GM21390 (cell line): Measurements from ENCODE around the gene RBMS1.

Source experiments
- ATAC-seq: cut with Tn5 transposase; IDR thresholded peaks from one replicate; pipeline ENCODE4 v1.9.1; 2021; ENCODE audit not compliant: unreplicated experiment

Gene RBMS1

DNA sequence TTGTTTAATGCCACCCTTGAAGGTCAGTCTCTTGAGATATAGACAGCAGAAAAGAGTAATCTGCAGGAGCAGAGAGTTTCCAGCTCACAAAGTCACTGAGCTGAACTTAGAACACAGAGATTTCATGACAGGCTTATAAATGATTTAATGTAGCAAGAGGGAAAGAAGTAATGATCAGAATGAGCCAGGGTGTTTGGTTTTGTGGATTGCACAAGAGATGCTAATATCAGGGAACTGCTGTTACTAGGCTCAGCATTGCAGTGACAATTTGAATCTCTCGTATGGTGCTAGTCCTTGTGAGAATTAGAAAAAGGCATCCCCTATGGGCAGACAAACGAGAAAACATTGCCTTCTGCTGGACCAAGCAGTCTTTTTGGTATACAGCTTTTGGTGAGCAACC is 231.9 kb downstream of the RBMS1 start:
- ATAC-seq = no peak

DNA sequence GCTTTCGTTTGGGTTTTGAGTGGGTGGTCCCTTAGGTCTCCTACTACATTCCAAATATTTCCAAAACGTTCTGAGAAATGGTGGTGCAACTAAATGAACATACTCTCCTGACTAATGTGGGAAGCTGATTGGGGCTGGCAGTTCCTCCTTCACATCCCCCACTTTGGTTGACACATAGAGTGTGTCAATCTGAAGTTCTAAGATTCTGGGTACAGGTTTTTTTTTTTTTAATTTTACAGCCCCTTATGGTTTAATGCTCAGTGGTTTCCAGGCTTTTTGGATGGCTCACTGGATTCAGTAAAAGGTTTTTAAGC is 235.2 kb downstream of the RBMS1 start:
- ATAC-seq = no peak

DNA sequence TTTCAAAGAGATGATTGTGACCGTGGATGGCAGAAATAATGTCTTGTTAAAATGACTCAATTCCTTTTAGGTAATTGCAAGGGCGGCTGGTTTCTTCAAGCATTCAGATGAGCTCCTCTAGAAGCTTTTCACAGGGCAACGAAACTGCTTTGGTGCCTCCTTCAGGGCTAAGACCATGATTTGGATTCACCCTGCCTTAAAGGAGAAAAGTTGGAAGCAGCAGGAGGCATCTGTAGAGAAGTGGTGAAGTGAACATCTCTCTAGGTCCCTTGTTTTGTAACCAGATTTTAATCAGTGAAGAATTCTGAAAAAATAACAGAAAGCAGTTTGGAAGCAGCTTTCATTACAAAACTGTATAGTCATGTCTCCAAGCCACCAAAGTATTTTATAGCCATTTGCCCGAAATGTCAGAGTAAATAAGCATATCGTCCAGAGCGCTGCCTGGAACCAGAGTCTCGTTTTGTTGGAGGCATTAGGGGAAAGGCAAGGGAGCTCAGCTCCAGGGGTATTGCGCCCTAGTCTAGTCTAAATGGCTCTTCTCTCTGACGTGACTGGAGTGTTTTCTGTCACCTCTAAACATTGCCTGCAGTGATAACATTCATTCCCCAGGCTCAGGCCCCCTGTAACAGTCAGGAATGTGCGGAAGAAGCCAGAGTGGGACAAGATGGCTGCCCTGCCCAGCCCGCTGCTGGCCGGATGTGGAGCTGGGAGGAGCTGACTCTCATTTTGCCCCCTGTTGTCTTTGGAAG is 235.7 kb downstream of the RBMS1 start:
- ATAC-seq = no peak

DNA sequence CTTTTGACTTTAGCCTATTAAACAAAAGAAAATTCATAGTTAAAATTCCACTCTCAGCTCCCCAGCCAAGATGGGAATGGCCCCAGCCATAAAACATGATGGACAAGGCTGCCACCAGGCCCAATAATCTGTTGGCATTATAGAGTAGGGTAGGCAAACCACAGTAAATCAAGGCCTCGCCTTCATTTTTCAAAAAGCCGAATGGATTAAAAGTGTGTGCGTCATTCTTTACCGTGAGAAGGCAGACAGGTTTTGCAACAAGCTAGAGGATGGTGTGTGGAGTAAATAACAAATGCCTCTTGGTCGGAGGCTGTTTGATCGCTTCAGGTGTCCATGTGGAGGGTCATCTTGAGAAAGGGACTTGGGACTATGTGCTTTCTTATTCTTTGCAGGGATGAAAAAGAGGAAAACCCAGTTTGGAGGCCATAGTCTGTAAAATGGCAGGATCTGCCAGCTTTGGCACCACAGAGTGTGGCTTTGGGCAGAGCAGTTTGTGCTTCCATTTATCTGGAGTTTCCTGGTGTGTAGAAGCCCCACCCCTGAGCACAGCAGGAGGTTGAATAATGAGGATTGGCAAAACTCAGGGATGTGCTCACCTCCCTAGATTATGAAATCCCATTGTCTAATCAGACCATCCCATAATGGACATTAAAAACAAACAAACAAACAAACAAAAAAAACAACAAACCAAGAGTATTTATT is 236.4 kb downstream of the RBMS1 start:
- ATAC-seq = no peak

DNA sequence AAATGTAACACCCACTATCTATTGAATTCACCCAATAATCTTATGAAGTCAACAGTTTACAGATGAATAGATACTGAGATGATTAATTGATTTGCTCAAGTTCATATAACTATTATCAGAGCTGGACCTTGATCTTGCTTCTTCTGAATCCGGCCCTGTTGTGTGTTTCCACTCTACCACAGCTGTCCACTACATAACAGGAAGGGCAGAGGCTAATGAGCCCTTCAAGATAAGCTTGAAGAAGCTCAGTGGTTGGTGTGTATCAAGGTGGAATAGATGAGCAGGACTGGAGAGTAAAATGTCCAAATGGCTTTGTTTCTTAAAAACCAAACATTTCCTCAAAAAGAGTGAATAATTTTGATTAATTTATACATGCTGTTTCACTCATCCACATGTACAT is 237.1 kb downstream of the RBMS1 start:
- no peak for ATAC-seq

DNA sequence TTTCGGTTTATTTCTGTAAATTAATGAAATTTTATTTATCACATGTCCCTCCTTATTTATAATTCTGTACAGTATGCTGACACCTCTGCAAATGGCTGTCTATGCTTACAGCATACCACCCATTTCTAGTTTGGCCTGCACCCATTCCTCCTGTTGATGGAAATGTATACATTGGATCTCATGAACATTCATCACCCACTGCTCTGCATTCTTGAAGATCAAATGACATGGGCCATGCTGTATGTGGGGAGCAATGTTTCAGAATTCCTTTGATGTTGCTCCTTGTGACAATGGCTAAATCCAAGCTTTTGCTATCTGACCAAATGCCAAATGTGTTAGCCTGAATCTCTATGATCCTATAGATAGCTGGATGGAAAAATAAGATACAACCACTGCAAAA is 238.2 kb downstream of the RBMS1 start:
- ATAC-seq = no peak

DNA sequence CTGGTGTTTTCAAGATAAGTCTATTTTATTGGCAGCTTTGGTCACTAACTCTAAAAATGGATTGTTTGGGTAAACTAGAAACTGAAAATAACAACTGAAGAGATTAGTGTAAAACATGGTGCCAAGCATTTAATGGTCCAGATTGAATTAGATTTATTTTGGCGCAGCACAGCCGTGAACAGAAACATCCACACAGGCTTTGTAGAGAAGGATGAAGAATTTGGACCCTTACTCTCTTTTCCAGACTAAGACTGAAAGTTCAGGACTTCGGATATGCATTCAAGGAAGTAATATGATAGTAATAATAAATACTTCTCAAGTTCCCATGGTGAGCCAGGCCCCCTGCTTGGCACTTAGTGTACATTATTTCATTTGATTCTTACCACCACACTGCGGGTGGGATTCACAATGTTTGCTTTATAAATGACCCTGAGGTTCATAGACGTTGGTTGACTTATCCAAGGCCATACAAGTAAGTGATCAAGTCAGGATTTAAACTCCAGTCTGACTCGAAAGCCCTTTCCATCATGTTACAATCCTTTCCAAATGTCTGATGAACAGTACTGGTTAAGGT is 239.3 kb downstream of the RBMS1 start:
- ATAC-seq = no peak

DNA sequence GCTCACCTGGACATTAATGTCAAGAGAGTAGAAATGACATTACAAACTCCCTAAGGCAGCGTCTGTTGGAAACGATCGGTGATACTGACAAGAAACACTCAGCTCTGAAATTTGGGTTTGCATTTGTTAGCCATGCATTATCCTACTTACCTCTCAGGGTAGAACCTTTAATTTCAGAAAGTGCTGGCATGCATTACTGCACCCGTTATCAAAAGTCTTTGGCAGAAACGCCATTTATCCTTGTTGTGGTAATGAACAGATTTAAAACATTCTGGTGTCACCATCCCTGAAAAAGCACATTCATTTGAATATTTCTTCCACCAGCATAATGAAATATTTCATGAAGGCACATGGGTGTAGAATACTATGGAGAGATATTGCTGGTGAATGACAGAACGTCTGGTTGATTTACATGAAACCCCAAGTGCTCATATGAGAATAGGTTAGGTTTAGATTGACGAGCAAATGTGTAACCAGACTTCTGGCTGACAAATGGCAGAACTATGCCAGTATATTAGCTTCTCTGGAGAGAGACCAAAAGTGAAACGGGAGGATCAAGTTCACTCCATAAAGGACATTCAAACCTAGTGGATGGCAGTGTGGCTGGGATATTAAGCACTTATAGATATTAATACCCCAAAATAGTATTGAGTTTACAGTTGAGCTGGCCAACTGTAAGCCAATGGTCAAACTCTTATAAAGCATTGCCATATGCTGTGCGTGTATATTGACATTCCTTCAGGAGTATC is 240.0 kb downstream of the RBMS1 start:
- ATAC-seq = no peak

DNA sequence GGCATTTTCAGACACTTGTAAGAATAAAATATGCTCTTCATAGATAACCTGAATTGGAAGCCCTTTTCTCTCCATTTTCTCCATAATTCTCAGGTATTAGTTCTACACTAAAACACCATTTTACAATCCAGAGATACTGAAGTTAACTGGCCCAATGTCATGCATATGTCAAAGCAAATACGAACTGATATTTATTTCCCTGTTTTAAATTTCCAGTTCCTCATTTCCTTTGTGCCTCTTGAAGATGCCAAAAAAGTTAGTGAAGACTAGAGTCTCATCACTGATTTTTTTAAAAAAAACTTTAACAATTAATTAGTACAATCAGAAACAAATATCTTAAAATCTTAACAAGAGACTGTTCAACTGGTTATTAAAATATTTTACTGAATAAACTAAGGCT is 240.7 kb downstream of the RBMS1 start:
- no peak for ATAC-seq

DNA sequence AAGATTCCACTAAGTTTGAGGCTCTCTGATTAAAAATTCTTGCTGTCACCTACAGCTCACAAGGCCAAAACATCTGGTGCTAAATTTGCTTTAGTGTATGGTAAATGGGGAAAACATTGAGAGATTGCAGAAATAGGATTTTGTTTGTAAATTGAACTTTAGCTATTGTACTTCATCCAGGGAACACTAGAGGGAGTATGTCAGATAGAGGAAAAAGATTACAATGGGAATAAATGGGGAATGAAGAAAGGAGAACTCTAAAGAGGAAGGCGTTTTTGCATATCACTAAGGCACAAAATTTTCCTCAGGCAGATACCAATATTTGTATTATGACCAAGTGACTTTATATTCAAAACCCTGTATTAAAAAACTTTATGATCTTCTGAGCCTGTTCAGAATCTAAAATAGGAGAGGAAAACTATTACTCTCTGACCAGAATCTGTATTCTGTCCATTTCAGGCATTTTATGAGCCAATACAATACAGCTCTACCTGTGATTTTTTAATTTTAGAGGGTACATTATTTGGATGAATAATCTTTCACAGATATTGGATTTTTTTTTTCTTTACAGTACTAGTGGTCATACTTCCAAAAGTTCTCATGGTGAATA is 241.2 kb downstream of the RBMS1 start:
- no peak for ATAC-seq

DNA sequence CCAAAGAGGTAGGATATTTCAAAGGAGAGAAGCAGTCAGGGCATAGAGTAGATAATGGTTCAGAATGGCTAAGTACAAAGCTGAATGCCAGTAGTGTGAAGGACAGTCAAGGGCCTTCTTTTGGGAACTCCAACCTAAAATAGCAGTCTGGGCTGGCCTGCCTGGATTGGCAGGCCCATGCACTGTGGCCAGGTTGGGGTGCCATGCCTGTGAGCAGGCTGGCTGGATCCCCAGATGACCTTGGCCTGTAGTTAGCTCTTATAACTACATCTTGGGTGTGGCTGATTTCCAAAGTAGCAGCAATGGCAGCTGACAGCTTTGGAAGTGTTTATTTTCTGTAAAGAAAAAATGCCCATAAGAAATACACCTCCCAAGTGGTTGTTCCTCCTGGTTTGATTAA is 242.0 kb downstream of the RBMS1 start:
- no peak for ATAC-seq

DNA sequence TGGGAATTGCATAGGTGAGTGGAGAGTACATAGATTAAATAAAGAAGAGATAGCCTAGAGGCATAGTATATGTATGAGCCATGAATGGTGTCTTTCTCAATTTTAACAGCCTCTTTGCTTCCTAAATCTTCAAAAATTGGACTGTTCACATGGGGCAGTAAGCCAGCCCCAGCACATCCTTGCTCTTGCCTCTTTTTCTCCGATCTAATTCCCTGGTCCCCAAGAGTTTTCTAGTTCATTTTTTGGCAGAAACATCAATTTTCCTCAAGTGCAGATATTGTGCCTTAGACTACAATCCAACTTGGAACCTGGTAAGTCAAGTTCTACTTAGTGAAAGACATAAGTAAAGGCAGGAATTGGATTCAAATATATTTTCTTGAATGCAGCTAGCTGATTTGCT is 243.7 kb downstream of the RBMS1 start:
- ATAC-seq = no peak

DNA sequence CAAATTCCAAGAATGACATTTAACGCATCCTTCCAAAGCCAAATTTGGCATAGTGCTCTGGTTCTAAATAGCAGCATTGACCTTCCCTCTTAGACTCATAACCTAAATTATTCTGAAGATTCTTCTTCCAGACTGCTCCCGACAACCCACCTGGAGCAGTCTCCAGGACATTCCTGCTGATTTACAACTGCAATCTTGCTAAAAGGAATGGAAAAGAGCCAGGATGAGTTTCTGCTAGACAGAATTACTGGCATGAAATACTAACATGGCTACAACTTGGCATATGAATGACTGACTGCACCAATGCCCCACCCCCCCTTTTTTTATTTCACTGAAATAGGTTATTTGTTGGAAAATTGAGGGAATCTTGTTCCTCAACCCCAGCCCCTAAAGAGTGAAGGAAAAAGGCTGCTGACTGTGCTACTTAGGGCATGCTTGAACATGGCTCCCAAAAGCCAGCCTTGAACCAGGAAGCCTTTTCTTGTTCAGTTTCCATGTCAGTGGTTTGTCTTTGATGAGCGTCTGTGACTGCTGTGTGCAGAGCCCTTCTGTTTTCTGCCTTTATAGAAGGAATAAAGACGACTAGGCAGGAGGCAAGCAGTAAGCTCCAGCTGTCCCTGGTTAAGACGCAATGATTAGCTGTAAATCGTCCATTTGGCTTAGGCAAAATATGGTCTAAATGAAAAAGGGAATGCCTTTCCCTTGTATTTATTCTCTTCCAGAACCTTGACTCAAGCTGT is 246.1 kb downstream of the RBMS1 start:
- no peak for ATAC-seq

DNA sequence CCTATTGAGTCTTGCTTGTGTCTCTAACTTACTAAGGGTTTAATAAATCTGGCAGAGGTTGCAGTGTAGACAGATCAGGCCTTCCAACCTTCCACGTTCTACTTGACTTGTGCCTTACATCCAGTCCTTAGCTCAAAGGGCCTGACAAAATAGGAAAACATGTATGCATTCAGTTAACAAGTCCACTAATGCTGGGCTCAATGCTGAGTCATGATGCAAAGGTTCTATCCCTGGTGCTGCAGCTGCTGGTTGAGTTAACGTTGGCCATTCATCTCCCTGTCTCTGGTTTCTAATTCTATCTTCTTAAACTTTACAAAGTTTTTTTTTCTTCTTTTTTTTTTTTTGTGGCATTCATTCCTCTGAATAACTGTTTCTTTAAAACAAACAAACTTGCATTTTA is 247.3 kb downstream of the RBMS1 start:
- no peak for ATAC-seq

DNA sequence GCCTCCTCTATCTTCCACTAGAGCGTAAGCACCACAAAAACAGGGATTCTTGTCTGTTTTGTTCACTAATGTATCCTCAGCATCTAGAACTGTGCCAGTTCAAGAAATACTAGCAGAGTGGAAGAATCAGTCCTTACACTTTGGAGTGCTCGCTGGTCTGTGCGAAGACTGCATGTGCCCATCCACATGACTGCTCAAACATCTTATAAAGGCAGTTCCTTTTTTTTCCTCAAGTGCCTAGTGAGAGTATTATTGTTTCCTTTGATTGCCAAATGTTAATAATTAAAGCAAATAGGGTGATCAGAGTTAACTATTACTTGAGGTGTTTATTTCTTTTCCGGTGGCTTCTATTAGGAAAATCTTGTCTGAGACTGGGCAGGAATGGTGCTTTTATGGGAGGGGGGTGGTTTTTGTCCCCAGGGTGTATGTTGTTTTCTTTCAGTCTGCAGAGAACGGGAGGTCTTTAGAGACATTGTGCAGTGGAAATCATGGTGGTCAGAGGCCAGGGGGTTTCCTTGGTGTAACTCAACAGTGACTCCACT is 247.9 kb downstream of the RBMS1 start:
- ATAC-seq = no peak

DNA sequence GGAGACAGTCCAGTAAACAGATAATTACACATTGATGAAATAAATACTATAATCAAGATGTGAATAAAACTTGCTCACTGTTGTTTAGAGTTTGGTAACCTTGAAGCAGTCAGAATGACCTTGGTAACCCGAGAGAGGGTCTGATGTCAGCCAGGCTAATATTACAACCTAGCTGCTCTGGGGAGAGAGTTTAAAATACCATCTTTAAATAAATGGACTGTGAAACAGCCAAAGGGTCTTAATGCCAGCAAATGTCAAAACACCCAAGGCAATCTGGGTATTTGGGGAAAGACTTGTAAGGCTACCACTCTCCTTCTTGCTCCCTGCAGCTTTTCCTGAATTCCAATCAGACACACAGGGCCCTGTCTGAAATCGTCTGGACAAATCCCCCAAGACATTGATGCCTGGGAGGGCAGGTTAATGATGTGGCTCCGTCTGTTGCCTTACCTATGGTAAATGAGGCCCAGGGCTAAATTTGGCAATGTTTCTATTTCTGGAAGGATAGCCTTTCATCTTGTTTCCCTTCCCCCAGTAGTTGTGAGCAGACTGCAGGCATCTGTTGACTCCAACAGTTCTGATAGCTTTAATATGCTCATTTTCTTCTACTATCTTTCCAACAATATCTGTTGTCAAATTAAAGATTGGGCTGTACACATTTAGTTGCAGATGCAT is 250.6 kb downstream of the RBMS1 start:
- no peak for ATAC-seq

DNA sequence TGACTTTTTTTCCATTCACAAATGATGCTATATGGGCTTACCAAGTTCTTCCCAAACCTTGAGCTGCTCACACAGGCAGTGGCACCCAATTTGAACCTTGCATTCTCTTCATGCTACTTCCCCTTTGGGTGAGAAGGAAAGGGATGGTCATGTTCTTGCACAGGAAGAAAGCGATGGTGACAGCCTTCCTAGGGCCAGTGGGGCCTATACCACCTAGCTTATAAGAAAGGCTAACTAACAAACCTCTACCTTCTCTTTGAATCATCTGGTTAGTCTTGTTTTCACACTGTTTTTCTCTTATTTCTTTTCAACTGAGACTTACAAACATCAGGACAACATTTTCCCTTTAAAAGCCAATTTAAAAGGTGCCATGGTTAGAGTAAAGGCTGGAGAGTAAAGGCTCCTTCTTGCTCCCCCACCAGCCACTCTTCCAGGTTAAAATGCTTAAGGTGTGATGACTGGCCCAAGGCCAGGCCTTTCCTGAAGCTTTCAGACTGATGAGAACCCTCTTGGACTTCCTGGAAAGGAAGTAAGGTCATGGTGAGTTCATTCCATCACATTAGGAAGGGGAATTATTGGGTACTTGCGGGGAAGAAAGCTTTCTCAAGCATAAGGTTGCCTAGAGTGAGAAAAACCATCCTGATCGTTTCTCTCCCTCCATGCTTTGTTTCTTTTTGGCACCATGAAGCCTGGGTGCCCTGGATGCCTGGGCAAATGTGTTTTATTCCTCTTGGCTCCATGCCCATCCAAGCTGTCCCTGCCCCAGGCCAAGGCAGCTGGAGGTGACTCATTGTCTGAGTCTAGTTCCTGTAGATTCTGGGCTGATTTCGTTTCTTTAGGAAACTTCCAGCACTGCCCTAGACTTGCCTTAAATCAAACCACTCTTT is 252.1 kb downstream of the RBMS1 start:
- no peak for ATAC-seq

DNA sequence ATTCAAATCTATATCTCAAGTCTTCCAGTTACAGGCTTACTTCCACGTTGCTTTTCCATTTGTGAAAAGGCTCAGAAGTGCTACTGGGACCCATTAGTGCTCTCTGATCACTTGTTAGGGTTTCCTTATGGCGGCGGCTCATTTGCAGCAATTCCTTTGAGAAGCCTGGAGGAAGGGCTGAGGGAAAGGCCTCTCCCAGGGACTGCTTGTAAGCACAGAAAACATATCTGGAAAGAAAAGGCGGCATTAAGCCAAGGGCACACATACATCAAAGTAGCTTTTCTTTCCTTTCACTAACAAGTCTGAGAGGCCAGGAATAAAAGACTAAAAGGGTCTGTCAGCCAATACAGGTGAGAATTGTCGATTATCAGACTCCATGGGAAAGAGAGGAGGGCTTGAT is 254.2 kb downstream of the RBMS1 start:
- ATAC-seq = no peak

DNA sequence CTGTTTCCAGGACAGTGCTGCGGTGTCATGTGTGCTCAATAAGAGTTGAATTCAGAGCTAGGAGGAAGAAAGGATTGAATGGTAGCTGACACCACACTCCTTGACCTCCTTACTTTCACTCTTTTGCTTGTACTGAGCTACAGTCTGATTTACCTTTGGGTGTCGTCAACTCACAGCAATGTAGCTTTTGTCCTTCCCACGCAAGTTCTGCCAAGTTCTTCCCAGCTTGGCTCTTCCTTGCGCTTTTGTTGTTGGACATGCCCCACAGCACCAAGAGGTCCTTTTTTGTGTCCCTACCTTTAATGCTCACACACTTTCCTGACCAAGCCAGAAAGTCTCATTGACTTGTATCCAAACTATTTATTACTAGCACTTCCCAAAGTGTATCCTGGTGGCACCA is 255.2 kb downstream of the RBMS1 start:
- no peak for ATAC-seq
